ENCODE data around the gene BMX.

DNA sequence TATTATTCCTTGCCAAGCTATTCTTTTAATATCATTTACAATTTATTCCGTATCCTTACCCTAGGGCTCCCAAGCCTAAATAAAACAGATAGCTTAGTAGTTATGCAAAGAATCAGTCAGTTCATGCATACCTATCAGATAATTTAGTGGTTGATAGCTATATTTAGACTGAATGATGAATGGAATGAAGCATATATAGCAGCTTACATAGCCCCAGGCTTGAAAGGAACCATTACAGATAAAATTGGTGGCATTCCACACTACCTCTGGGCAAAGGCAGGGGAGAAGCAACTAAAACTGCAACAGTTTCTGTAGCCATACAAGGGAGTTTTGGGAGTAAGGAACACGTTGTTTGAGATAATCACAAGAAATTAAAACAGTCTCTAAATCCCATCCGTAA is 97.4 kb downstream of the BMX start:
- TF ChIP-seq, protein P1, sequence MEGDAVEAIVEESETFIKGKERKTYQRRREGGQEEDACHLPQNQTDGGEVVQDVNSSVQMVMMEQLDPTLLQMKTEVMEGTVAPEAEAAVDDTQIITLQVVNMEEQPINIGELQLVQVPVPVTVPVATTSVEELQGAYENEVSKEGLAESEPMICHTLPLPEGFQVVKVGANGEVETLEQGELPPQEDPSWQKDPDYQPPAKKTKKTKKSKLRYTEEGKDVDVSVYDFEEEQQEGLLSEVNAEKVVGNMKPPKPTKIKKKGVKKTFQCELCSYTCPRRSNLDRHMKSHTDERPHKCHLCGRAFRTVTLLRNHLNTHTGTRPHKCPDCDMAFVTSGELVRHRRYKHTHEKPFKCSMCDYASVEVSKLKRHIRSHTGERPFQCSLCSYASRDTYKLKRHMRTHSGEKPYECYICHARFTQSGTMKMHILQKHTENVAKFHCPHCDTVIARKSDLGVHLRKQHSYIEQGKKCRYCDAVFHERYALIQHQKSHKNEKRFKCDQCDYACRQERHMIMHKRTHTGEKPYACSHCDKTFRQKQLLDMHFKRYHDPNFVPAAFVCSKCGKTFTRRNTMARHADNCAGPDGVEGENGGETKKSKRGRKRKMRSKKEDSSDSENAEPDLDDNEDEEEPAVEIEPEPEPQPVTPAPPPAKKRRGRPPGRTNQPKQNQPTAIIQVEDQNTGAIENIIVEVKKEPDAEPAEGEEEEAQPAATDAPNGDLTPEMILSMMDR (IDR thresholded peaks at IDR 0.05; ENCODE audit: poor library complexity, severe bottlenecking): no peak
- TF ChIP-seq POLR2AphosphoS5 (IDR thresholded peaks at IDR 0.05): no peak
- no peak for TF ChIP-seq EZH2 (IDR thresholded peaks at IDR 0.05; ENCODE audit: borderline replicate concordance, insufficient read depth, low read length, poor library complexity, severe bottlenecking)
- no peak for TF ChIP-seq EP300 (conservative IDR thresholded peaks at IDR 0.05; ENCODE audit: poor library complexity, severe bottlenecking)
- TF ChIP-seq, protein P2, sequence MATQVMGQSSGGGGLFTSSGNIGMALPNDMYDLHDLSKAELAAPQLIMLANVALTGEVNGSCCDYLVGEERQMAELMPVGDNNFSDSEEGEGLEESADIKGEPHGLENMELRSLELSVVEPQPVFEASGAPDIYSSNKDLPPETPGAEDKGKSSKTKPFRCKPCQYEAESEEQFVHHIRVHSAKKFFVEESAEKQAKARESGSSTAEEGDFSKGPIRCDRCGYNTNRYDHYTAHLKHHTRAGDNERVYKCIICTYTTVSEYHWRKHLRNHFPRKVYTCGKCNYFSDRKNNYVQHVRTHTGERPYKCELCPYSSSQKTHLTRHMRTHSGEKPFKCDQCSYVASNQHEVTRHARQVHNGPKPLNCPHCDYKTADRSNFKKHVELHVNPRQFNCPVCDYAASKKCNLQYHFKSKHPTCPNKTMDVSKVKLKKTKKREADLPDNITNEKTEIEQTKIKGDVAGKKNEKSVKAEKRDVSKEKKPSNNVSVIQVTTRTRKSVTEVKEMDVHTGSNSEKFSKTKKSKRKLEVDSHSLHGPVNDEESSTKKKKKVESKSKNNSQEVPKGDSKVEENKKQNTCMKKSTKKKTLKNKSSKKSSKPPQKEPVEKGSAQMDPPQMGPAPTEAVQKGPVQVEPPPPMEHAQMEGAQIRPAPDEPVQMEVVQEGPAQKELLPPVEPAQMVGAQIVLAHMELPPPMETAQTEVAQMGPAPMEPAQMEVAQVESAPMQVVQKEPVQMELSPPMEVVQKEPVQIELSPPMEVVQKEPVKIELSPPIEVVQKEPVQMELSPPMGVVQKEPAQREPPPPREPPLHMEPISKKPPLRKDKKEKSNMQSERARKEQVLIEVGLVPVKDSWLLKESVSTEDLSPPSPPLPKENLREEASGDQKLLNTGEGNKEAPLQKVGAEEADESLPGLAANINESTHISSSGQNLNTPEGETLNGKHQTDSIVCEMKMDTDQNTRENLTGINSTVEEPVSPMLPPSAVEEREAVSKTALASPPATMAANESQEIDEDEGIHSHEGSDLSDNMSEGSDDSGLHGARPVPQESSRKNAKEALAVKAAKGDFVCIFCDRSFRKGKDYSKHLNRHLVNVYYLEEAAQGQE (IDR thresholded peaks at IDR 0.05; ENCODE audit: borderline replicate concordance): no peak
- TF ChIP-seq SMC3 (conservative IDR thresholded peaks at IDR 0.05; ENCODE audit: poor library complexity): no peak

Data from neural cell (in vitro differentiated cells).